GM12864 (cell line): Measurements from ENCODE around the gene AP2B1.
"Not testable (repeated sequence)": the region's sequence is repeated elsewhere in the genome, so short reads cannot be mapped to it uniquely, and the experiment has no call there.

Source experiments
- DNase-seq: peaks from one replicate; pipeline ENCODE4 v3.0.0-alpha.2; 2011; ENCODE audit warnings: low read depth
- H3K4me3 ChIP-seq: 2 replicates; pipeline ENCODE4 v1.5.1; 2011; ENCODE audit warnings: mild to moderate bottlenecking, low read depth, low read length, control low read depth
- TF ChIP-seq, protein P1 (sequence below): IDR thresholded peaks from 2 replicates; pipeline ENCODE4 v1.5.1; 2011; ENCODE audit warnings: low read depth, mild to moderate bottlenecking, moderate library complexity, low read length, control low read depth, inconsistent platforms; ENCODE audit errors: missing control alignments

The AP2B1 gene

DNA sequence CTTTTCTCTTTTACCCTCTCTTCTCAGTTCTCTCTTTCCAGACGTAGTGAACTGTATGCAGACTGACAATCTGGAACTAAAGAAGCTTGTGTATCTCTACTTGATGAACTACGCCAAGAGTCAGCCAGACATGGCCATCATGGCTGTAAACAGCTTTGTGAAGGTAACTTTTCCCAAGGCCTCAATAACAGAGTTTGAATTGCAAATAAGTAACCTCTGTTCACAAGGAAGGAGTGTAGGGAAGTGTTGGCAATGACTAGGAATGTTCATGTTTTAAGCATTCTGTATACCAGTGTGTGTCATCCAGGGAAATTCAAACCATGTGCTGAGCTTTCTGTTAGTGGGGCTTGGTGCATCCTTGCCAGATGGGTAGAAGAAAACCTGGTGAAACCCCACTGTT is 18.6 kb downstream of the AP2B1 start:
- H3K4me3 ChIP-seq = no peak overlapping the region
- no peak for DNase-seq
- TF ChIP-seq, protein P1, sequence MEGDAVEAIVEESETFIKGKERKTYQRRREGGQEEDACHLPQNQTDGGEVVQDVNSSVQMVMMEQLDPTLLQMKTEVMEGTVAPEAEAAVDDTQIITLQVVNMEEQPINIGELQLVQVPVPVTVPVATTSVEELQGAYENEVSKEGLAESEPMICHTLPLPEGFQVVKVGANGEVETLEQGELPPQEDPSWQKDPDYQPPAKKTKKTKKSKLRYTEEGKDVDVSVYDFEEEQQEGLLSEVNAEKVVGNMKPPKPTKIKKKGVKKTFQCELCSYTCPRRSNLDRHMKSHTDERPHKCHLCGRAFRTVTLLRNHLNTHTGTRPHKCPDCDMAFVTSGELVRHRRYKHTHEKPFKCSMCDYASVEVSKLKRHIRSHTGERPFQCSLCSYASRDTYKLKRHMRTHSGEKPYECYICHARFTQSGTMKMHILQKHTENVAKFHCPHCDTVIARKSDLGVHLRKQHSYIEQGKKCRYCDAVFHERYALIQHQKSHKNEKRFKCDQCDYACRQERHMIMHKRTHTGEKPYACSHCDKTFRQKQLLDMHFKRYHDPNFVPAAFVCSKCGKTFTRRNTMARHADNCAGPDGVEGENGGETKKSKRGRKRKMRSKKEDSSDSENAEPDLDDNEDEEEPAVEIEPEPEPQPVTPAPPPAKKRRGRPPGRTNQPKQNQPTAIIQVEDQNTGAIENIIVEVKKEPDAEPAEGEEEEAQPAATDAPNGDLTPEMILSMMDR = no peak

DNA sequence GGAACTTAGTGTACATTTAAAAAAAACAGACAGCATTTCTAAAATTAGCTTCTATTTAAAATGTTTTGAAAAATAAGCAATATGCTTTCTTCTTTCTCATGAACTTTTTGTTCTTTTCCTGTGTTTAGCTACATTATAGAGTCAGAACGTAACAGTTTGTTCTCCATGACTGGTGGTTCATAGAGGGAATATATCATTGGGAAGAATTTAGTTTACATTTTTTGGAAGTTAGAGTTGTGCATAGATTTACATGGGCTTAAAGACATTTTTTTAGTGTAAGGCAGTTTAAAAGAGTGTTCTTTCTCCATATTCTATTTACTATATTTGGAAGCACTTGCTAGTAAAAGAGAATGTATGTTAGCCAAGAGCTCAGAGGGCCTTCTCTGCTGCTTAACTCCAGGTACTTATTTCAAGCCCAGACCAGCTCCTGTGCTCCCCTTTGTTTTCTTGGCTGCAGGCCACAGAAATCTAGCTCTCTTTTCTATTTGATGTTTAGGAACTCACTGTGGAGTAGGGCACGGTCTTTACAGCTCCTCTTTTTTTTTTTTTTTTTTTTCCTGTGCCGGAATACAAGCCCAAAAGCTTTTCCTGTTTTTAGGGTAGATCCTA is 20.2 kb downstream of the AP2B1 start:
- TF ChIP-seq, protein P1 = no peak
- DNase-seq = no peak
- H3K4me3 ChIP-seq = no peak overlapping the region

DNA sequence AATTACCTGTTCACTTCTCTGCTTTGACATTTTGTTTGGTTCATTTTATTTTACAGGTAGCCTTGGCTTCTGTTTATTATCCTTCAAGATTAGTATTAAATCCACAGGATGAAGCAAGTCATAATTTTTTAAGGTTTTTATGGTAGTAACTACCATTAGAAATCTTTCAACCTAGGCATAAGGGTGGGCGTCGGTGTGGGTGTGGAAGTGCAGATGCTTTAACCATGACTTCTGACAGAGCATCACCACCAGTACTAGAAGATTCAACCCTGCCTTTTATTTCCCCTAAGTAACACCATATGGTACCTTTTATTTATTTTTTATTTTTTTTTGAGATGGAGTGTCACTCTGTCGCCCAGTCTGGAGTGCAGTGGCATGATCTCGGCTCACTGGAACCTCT is 22.7 kb downstream of the AP2B1 start:
- TF ChIP-seq, protein P1 = no peak
- no peak for DNase-seq
- no peak overlapping the region for H3K4me3 ChIP-seq

DNA sequence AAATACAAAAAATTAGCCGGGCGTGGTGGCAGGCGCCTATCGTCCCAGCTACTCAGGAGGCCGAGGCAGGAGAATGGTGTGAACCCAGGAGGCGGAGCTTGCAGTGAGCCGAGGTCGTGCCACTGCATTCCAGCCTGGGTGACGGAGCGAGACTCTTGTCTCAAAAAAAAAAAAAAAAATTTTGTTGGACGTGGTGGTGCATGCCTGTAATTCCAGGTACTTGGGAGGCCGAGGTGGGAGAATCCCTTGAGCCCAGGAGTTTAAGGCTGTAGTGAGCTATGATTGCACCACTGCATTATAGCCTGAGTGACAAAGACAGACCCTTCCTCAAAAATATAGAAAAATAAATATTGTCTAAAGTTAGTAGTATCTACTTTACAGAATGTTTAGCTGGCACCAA is 23.6 kb downstream of the AP2B1 start:
- DNase-seq, H3K4me3 ChIP-seq: not testable (repeated sequence)

DNA sequence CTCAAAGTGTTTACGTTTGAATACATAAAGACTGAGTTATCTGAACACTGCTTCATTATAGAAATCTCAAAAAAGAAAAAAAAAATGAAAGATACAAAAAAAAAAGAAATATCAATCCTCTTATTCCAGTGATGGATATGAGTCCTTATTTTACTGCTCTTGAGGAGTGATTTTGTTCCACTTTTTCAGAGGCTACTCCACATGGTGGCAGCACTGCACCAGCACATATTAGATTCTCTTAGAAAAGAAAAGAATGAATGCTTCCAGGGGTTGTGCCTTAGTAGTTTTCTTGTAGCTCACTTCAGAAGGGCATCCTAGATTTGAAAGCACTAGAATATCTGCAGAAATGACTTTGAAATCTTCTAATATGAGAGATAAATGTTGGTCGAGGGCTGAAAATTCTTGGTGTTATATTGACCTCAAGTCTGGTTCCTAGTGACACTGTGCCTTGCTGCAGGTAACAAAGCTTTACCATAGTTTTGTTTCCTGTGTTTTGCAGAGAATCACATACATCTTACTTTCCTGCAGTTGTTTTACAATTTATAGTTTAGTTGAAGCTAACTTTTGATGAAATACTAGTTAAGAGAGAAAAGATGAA is 25.9 kb downstream of the AP2B1 start:
- TF ChIP-seq, protein P1 = peak; percentile 49
- peak; percentile 3 for DNase-seq
- no peak overlapping the region for H3K4me3 ChIP-seq

DNA sequence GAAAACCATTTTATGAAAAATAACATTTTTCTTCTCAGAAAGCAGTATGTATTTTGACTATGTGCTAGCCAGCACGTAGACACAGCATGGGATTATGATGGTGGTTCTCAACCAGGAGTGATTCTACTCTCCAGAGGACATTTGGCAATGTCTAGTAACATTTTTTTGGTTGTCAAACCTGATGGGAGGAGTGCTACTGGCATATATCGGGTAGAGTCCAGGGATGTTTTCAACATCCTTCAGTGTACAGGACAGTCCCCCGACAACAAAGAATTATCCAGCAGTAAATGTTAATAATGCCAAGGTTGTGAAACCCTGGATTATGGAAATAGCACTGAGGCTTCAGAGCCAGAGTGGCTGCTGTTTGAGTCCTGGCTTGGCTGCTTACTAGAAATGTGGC is 27.7 kb downstream of the AP2B1 start:
- no peak for DNase-seq
- no peak overlapping the region for H3K4me3 ChIP-seq
- TF ChIP-seq, protein P1 = no peak

DNA sequence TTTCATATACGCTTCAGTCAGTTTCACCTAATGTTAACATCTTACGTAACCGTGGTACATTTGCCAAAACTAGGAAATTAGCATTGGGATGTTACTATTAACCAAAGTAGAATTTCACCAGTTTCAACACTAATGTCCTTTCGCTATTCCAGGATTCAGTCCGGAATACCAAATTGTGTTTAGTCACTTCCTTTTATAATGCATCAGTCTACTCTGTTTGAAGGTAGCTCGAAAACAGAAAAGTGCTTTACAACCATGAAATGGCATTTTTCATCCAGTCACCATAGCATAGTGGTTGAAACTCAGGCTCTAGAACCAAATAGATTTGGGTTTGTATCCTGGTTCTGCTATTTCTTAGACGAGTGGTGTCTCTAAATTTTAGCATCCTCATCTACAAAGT is 29.4 kb downstream of the AP2B1 start:
- TF ChIP-seq, protein P1 = no peak
- no peak for DNase-seq
- no peak overlapping the region for H3K4me3 ChIP-seq
